DMS114 treated with DMSO at 0.1 percent for 48 hours (cell line): ENCODE measurements around the gene UST.
"Not testable (repeated sequence)": the region's sequence is repeated elsewhere in the genome, so short reads cannot be mapped to it uniquely, and the experiment has no call there.

ENCODE experiments used
- DNase-seq: peaks from one replicate; lab custom pipeline; 2025; ENCODE audit not compliant: unreplicated experiment; lab: John Stamatoyannopoulos, UW

The UST gene

GRCh38 chr6:148831531-148831930 is 84.7 kb downstream of the UST start:
- DNase-seq, result no peak

GRCh38 chr6:148835920-148836441 is 89.2 kb downstream of the UST start:
- DNase-seq, result no peak

GRCh38 chr6:148836751-148837150 is 89.9 kb downstream of the UST start:
- DNase-seq, result no peak

- no peak for DNase-seq
Measured at GRCh38 chr6:148837941-148838340, 91.1 kb downstream of the UST start.

- DNase-seq, result no peak
Measured at GRCh38 chr6:148839044-148839443, 92.2 kb downstream of the UST start.

- DNase-seq, result no peak
Measured at GRCh38 chr6:148840256-148840655, 93.4 kb downstream of the UST start.

- DNase-seq, result no peak
Measured at GRCh38 chr6:148842296-148843019, 95.6 kb downstream of the UST start.

- no peak for DNase-seq
Measured at GRCh38 chr6:148845464-148845863, 98.6 kb downstream of the UST start.

GRCh38 chr6:148846778-148847761 is 100.2 kb downstream of the UST start:
- DNase-seq, result no peak

- no peak for DNase-seq
Measured at GRCh38 chr6:148848915-148849314, 102.1 kb downstream of the UST start.

GRCh38 chr6:148849449-148849848 is 102.6 kb downstream of the UST start:
- DNase-seq, result not testable (repeated sequence)

GRCh38 chr6:148850964-148851363 is 104.1 kb downstream of the UST start:
- DNase-seq, result no peak

GRCh38 chr6:148851683-148852556 is 105.1 kb downstream of the UST start:
- DNase-seq, result no peak

- no peak for DNase-seq
Measured at GRCh38 chr6:148852688-148853087, 105.9 kb downstream of the UST start.

GRCh38 chr6:148853113-148853512 is 106.3 kb downstream of the UST start:
- not testable (repeated sequence) for DNase-seq

GRCh38 chr6:148854096-148854495 is 107.3 kb downstream of the UST start:
- DNase-seq, result no peak

GRCh38 chr6:148854992-148855391 is 108.2 kb downstream of the UST start:
- no peak for DNase-seq

GRCh38 chr6:148855744-148856143 is 108.9 kb downstream of the UST start:
- DNase-seq, result no peak

- DNase-seq, result no peak
Measured at GRCh38 chr6:148857798-148858390, 111.1 kb downstream of the UST start.

GRCh38 chr6:148864132-148864531 is 117.3 kb downstream of the UST start:
- not testable (repeated sequence) for DNase-seq
